Tibial artery (tissue), 4 donors: ENCODE measurements around the gene DNASE1.
A peak's percentile ranks its signal among the peaks of the same experiment; 100 is the strongest.

Source experiments
- DNase-seq, 2 donors: peaks; one replicate each; pipeline ENCODE4 v3.0.0-alpha.2; 2019
- H3K27ac ChIP-seq, 2 donors: fragments of 200-600 bp; sonication (generic) in 1 of 2; 1 replicate in 1 of 2; 2 replicates in 1 of 2; pipeline ENCODE4 v1.5.1; 2018 to 2019; ENCODE audit warnings: mild to moderate bottlenecking in 1 of 2
- H3K27me3 ChIP-seq, 2 donors: fragments of 200-600 bp; sonication (generic) in 1 of 2; one replicate each; pipeline versions ENCODE4 v1.5.1 to v1.6.0; 2016 to 2019
- H3K36me3 ChIP-seq, 3 donors: fragments of 200-600 bp; sonication (generic) in 2 of 3; one replicate each; pipeline ENCODE4 v1.5.1; 2016 to 2019; ENCODE audit warnings: mild to moderate bottlenecking in 2 of 3
- H3K4me1 ChIP-seq, 4 donors: fragments of 200-600 bp; sonication (generic) in 2 of 4; 1 replicate in 3 of 4; 2 replicates in 1 of 4; pipeline ENCODE4 v1.5.1; 2016 to 2019
- H3K4me3 ChIP-seq, 2 donors: fragments of 200-600 bp; sonication (generic) in 1 of 2; 1 replicate in 1 of 2; 2 replicates in 1 of 2; pipeline ENCODE4 v1.5.1; 2018 to 2019; ENCODE audit warnings: mild to moderate bottlenecking in 2 of 2
- H3K9me3 ChIP-seq, 3 donors: fragments of 200-600 bp; sonication (generic) in 1 of 3; one replicate each; pipeline ENCODE4 v1.5.1; 2016 to 2019
- CTCF ChIP-seq, 2 experiments: fragments of 200-600 bp in 1 of 2; fragments of 450-650 bp in 1 of 2; IDR thresholded peaks; one replicate each; pipeline ENCODE4 v1.5.1; 2017 to 2019; ENCODE audit warnings: antibody characterized with exemption in 2 of 2, mild to moderate bottlenecking in 1 of 2, moderate library complexity in 1 of 2
- intact Hi-C: fragments of 100-400 bp; cut with DNase I; formaldehyde crosslinking; loops from one replicate; pipeline ENCODE4 v1.15.0; 2023; ENCODE audit warnings: low total_unique reads

DNASE1 gene

GRCh38 chr16:3675601-3676130 lies 21.2 kb downstream of the DNASE1 start:
- Histone ChIP-seq H3K4me1 (no peaks in the 10 kb centered on the region), H3K4me3 (no peak overlapping the region), H3K36me3 (peaks cover 48 to 100% (median 82%) of the 10 kb centered on the region in 3 donors), H3K27me3 (no peaks in the 10 kb centered on the region), H3K27ac (no peak overlapping the region), H3K9me3 (no peaks in the 10 kb centered on the region)
- intact Hi-C loops, result no loop called here
- no peak for TF ChIP-seq CTCF (IDR thresholded peaks at IDR 0.05)
- DNase-seq, result no peak

GRCh38 chr16:3677994-3678393 lies 23.5 kb downstream of the DNASE1 start:
- TF ChIP-seq CTCF (IDR thresholded peaks at IDR 0.05), result no peak
- intact Hi-C loops, result no loop called here
- no peaks in the 10 kb centered on the region for H3K9me3 ChIP-seq
- H3K27me3 ChIP-seq, result no peaks in the 10 kb centered on the region
- H3K4me1 ChIP-seq, result no peaks in the 10 kb centered on the region
- no peak overlapping the region for H3K4me3 ChIP-seq
- DNase-seq, result no peak
- H3K36me3 ChIP-seq, result peaks cover 52 to 98% (median 74%) of the 10 kb centered on the region in 3 donors
- no peak overlapping the region for H3K27ac ChIP-seq

DNA sequence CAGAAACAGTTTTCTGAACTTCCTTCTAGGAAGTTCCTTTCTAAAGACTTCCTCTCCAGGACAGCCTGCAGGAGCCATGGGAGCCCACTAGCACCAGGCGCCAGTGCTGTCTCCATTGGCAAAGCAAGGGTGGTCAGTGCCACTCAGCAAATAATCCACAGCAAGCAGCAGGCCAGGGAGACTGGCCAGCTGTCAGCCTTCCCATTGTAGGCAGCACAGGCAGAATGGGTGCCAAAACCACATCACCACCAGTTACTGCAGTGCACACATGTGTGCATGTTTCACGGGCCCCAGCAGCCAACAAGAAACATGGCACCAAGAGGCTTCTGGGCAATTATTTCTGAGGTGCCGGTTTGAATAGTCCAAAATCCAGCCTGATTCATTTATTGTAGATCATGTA lies 26.7 kb downstream of the DNASE1 start:
- no peak overlapping the region for H3K27ac ChIP-seq
- H3K36me3 ChIP-seq, result peaks cover 55 to 97% (median 66%) of the 10 kb centered on the region in 3 donors
- H3K4me3 ChIP-seq, result no peak overlapping the region
- no peak for DNase-seq
- no peaks in the 10 kb centered on the region for H3K9me3 ChIP-seq
- intact Hi-C loops, result no loop called here
- TF ChIP-seq CTCF (IDR thresholded peaks at IDR 0.05), result no peak
- H3K27me3 ChIP-seq, result no peaks in the 10 kb centered on the region
- H3K4me1 ChIP-seq, result no peaks in the 10 kb centered on the region

- no peak overlapping the region for H3K27ac ChIP-seq
- no peak for DNase-seq
- peaks cover 35 to 66% (median 47%) of the 10 kb centered on the region in 3 donors for H3K36me3 ChIP-seq
- H3K9me3 ChIP-seq, result no peaks in the 10 kb centered on the region
- H3K4me1 ChIP-seq, result peaks cover 0 to 14% (median 6%) of the 10 kb centered on the region in 4 donors
- H3K27me3 ChIP-seq, result no peaks in the 10 kb centered on the region
- intact Hi-C loops, result no loop called here
- no peak for TF ChIP-seq CTCF (IDR thresholded peaks at IDR 0.05)
- H3K4me3 ChIP-seq, result no peak overlapping the region
Measured at GRCh38 chr16:3687021-3687420, 32.5 kb downstream of the DNASE1 start.

GRCh38 chr16:3687792-3688191 lies 33.3 kb downstream of the DNASE1 start:
- DNase-seq, result no peak
- intact Hi-C loops, result no loop called here
- no peak for TF ChIP-seq CTCF (IDR thresholded peaks at IDR 0.05)
- Histone ChIP-seq H3K27me3 (no peaks in the 10 kb centered on the region), H3K9me3 (no peaks in the 10 kb centered on the region), H3K27ac (no peak overlapping the region), H3K36me3 (peaks cover 35 to 58% (median 39%) of the 10 kb centered on the region in 3 donors), H3K4me3 (no peak overlapping the region), H3K4me1 (peaks cover 0 to 14% (median 6%) of the 10 kb centered on the region in 4 donors)

DNA sequence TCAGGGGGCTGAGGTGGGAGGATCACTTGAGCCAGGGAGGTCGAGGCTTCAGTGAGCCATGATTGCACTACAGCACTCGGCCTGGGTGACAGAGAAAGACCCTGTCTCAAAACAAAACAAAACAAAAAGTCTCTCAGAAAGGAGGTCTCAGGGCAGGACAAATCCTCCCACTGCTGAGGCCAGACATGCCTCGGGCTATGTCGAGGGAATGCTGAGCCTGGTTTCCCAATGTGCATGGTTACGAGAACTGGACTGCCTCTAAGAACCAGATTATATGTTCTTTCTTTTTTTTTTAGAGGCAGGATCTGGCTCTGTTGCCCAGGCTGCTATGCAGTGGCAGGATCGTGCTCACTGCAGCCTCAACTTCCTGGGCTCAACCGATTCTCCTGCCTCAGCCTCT lies 35.2 kb downstream of the DNASE1 start:
- no peak for TF ChIP-seq CTCF (IDR thresholded peaks at IDR 0.05)
- no peak for DNase-seq
- Histone ChIP-seq H3K4me1 (peaks cover 0 to 14% (median 6%) of the 10 kb centered on the region in 4 donors), H3K4me3 (no peak overlapping the region), H3K9me3 (no peaks in the 10 kb centered on the region), H3K27me3 (no peaks in the 10 kb centered on the region), H3K36me3 (peaks cover 27 to 44% (median 29%) of the 10 kb centered on the region in 3 donors), H3K27ac (peak overlapping the region in 1 of 2 donors; percentile 59)
- intact Hi-C loops, result loop anchor here (5.0 kb wide), 1 partner anchor 188 kb away; no protein-coding TSS in a partner anchor
